ENCODE data around the gene LRBA.

Gene LRBA

GRCh38 chr4:150236626-150237025, 778.5 kb downstream of the LRBA start:
- in situ Hi-C loops (cut with HindIII; ENCODE audit: low sequenced_read_pairs): no loop called here

- in situ Hi-C loops (cut with HindIII; ENCODE audit: low sequenced_read_pairs): no loop called here
Observed at GRCh38 chr4:150235808-150236271, 779.2 kb downstream of the LRBA start.

DNA sequence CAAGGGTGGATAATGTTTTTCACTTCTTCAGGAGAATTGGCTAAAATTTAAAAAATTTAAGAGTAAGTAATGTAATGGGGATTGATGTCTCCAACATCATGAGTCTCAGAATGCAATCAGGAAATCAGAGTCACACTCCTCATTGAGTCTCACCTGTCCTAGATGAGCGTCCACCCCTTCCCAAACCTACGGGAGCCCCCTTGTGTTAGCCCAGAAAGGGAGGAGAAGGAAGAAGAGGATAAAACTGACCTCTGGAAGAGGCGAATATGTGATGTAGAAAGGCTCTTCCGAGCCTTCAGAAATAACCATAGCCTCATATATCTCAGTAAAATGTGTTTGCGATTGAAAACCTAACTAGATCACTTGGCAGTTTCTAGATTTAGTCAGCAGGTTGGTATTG, 779.8 kb downstream of the LRBA start:
- in situ Hi-C loops (cut with HindIII; ENCODE audit: low sequenced_read_pairs): no loop called here

DNA sequence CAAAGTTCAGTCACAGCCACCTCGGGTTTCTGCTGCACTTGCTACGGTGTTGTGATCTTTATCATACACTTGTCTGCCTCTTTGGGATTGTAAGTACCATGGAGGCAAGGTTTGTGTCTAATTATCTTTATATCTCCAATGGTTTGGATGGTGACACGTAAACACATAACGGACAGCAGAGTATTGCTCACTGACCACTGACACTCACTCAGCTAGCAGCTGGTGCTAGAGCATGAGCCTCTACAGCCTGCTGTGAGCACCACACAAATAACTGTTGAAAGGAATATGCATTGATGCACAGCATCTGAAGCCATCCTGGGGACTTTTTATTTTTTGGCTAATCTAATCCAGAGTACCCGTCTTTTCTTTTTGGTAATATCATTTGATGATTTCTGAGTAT, 780.8 kb downstream of the LRBA start:
- in situ Hi-C loops (cut with HindIII; ENCODE audit: low sequenced_read_pairs): no loop called here

DNA sequence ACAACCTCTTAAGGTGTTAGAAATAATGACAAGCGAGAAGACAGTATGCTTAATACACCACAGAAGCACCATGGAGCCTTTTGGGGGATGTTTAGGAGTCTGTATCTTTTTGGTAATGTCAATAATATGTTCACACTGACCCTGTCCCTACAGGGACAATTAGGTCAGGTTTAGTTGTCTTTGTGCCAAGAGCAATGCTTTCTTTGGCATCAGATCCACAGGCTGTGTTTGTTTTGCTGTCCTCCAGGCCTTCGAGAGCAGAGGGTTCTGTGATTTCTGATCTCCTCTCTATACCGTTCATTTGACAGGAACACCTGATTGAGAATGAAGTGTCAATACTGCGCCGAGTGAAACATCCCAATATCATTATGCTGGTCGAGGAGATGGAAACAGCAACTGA, 783.1 kb downstream of the LRBA start:
- in situ Hi-C loops (cut with HindIII; ENCODE audit: low sequenced_read_pairs): no loop called here

GRCh38 chr4:150231107-150231770, 783.8 kb downstream of the LRBA start:
- in situ Hi-C loops (cut with HindIII; ENCODE audit: low sequenced_read_pairs): no loop called here

DNA sequence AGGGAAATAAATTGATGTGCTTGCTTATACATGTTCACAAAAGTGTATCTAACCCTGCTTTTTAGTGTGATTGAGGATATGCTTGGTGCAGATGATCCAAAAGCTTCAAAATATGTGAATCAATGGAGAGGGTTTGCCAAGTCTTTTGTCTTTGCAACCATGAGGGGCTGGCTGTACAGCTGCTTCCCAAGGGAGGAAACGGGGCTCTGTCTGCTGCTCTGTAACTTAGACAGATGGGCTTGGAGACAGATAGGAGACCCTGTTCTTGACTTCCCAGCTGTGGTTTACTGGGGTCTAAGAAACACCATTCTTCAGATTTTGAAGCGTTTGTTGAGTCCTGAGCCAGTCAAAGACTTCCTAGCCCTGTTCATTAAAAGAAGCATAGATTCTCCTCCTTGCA, 784.5 kb downstream of the LRBA start:
- in situ Hi-C loops (cut with HindIII; ENCODE audit: low sequenced_read_pairs): no loop called here

DNA sequence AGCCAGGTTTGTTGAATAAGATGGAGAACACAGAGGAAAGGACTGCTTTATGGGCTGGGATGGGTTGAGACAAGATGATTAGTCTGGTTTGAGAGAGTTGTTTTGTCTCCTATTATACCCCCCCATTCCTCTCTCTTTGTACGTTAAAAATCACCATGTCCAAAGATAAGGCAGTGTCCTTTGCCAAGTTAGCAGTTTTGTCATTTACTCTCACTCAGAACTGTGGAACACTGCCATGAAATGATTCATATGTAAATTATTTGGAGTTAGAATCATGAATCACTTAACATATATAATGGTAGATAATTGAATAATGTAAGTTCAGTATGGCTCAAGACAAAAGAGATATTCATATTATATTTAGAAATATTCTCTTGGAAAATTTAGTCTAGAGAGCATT, 785.6 kb downstream of the LRBA start:
- in situ Hi-C loops (cut with HindIII; ENCODE audit: low sequenced_read_pairs): no loop called here

DNA sequence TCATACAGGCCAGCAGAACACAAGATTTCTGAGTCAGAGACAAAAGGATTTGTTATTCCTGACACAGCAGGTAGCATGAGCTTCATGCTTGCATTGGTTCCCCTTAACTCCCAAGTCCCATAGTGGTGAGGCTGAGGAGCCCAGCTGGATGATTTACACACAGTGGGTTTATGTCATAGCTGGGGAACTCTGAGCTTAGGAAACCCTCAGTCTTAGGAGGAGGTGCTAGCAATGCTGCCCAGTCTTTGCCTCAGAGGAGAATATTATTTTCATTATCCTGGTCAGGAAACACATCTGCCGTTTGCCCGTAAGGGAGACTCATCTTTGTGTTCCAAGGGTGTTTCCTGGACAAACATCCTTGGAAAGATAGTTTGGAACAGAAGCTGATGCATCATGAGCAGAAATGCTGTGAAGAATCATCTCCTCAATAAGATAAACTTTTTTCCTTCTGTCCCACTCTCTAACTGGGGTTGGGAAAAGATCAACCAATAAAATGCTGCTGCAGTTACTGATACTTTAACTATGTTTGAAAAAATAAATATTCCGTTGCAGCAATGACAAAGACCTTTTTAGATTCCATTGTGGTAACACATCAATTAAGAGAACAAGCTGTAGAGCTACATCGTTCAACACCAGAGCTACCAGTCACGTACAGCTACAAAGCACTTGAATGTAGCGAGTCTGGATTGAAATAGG, 790.0 kb downstream of the LRBA start:
- in situ Hi-C loops (cut with HindIII; ENCODE audit: low sequenced_read_pairs): loop anchor here (5.0 to 25.0 kb wide), 2 partner anchors 52 to 213 kb away; no protein-coding TSS in a partner anchor

DNA sequence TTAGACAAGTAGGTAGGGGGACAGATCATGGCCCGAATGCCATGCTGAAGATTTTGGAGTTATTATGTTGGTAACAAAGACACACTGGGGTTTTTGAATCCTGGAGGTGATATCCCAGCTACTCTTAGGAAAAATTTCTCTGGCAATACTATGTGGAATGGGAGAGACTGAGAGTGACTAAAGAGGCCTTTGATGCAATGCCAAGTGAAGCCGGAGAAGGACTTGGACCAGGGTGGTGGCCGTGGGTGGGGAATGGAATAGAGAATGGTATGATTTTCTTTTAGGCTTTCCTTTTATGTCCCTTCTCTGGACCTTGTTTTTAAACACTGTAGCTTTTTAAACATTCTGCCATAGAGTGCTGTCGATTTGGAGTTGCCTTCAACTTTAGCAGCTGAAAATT, 795.2 kb downstream of the LRBA start:
- in situ Hi-C loops (cut with HindIII; ENCODE audit: low sequenced_read_pairs): loop anchor here (5.0 to 25.0 kb wide), 2 partner anchors 57 to 208 kb away; no protein-coding TSS in a partner anchor

- in situ Hi-C loops (cut with HindIII; ENCODE audit: low sequenced_read_pairs): loop anchor here (25.0 kb wide), 1 partner anchor 206 kb away; no protein-coding TSS in a partner anchor
Observed at GRCh38 chr4:150218447-150218846, 796.6 kb downstream of the LRBA start.

DNA sequence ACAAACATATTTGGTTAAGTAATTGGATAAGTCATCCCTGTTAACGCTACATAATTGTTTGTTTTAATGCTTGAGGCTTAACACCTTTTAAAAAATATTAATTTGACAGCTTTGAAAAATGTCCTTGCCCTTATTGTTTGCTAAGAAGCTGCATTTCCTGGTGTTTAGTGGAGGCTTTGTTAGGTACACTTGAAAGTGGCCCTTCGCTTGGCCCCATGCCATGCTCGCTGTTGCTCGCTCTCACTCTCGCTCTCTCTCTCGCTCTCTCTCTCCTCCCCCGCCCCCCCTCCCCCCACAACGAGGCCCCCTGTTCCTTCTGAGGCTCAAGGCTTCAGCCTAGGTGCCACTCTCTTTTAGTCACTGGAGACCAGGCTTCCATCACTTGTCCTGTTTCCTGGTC, 797.3 kb downstream of the LRBA start:
- in situ Hi-C loops (cut with HindIII; ENCODE audit: low sequenced_read_pairs): loop anchor here (25.0 kb wide), 1 partner anchor 206 kb away; no protein-coding TSS in a partner anchor

DNA sequence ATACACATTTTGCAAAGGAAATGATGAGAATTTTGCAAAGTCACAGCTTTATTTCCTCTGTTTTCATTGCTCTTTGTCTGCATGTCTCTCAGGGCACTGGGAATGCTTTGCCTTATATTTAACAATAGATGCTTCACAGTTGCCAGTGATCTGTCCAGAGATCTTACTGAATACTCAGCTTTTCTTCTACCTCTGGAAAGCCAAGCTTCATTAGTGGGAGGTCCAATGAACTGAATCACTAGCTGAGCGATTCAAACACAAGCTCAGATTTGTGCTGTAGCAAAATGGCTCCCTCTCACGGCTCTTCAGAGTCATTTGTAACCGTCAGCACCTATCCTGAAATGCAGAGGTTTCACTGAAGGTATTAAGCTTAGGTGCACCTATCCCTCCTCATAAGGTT, 797.9 kb downstream of the LRBA start:
- in situ Hi-C loops (cut with HindIII; ENCODE audit: low sequenced_read_pairs): loop anchor here (25.0 kb wide), 1 partner anchor 205 kb away; no protein-coding TSS in a partner anchor

DNA sequence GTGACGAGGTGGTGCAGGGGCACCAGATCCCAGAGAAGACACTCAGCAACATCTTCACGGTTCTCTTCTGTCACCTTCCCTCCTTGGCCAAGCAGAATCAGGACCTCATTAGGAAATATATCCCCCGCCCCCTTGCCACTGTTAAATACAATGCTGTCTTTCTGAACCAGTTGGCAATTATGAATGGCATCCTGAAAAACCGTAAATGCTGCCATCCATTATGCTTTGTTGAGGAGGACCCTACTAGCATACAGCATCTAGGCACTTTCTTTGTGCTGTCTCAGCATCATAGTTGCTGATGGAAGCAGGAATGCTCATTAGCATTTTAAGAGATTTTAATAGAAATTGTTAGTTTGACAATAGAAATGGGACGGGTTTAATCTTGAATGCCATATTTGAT, 798.4 kb downstream of the LRBA start:
- in situ Hi-C loops (cut with HindIII; ENCODE audit: low sequenced_read_pairs): loop anchor here (25.0 kb wide), 1 partner anchor 204 kb away; no protein-coding TSS in a partner anchor

GRCh38 chr4:150215601-150216000, 799.5 kb downstream of the LRBA start:
- in situ Hi-C loops (cut with HindIII; ENCODE audit: low sequenced_read_pairs): loop anchor here (25.0 kb wide), 1 partner anchor 203 kb away; no protein-coding TSS in a partner anchor

All from endothelial cell of hepatic sinusoid (primary cell).